ENCODE measurements around the gene TEX2.

The TEX2 gene

GRCh38 chr17:64219571-64219970, 43.5 kb downstream of the TEX2 start:
- Histone ChIP-seq H3K4me3 (ENCODE audit: low read depth, low read length) (no peak overlapping the region), H3K9me3 (ENCODE audit: control insufficient read depth, low read length) (no peaks in the 10 kb centered on the region), H3K4me2 (ENCODE audit: low read length) (no peak overlapping the region), H3K36me3 (ENCODE audit: control insufficient read depth, insufficient read depth, low read length) (no peaks in the 10 kb centered on the region), H3K27ac (no peak overlapping the region), H3K79me2 (peaks cover 58% of the 10 kb centered on the region), H2AFZ (no peak overlapping the region), H3K4me1 (peaks cover 26% of the 10 kb centered on the region), H3K9ac (no peak overlapping the region), H3K27me3 (ENCODE audit: control insufficient read depth, insufficient read depth, low read length) (no peaks in the 10 kb centered on the region)
- TF ChIP-seq CTCF (IDR thresholded peaks at IDR 0.05), result no peak

GRCh38 chr17:64218066-64218465, 45.0 kb downstream of the TEX2 start:
- Histone ChIP-seq H2AFZ (no peak overlapping the region), H3K4me2 (ENCODE audit: low read length) (no peak overlapping the region), H3K36me3 (ENCODE audit: control insufficient read depth, insufficient read depth, low read length) (no peaks in the 10 kb centered on the region), H3K4me1 (peaks cover 32% of the 10 kb centered on the region), H3K9ac (no peak overlapping the region), H3K79me2 (peaks cover 60% of the 10 kb centered on the region), H3K27me3 (ENCODE audit: control insufficient read depth, insufficient read depth, low read length) (no peaks in the 10 kb centered on the region), H3K9me3 (ENCODE audit: control insufficient read depth, low read length) (no peaks in the 10 kb centered on the region), H3K27ac (peak overlapping the region; percentile 83), H3K4me3 (ENCODE audit: low read depth, low read length) (no peak overlapping the region)
- no peak for TF ChIP-seq CTCF (IDR thresholded peaks at IDR 0.05)

GRCh38 chr17:64217249-64217691, 45.8 kb downstream of the TEX2 start:
- Histone ChIP-seq H3K9ac (no peak overlapping the region), H3K4me1 (peaks cover 32% of the 10 kb centered on the region), H3K27ac (peak overlapping the region; percentile 83), H2AFZ (peak overlapping the region; percentile 73), H3K4me3 (ENCODE audit: low read depth, low read length) (no peak overlapping the region), H3K36me3 (ENCODE audit: control insufficient read depth, insufficient read depth, low read length) (no peaks in the 10 kb centered on the region), H3K9me3 (ENCODE audit: control insufficient read depth, low read length) (no peaks in the 10 kb centered on the region), H3K4me2 (ENCODE audit: low read length) (peak overlapping the region; percentile 6), H3K79me2 (peaks cover 66% of the 10 kb centered on the region), H3K27me3 (ENCODE audit: control insufficient read depth, insufficient read depth, low read length) (no peaks in the 10 kb centered on the region)
- TF ChIP-seq CTCF (IDR thresholded peaks at IDR 0.05), result no peak

- peaks cover 66% of the 10 kb centered on the region for H3K79me2 ChIP-seq
- H3K4me1 ChIP-seq, result peaks cover 32% of the 10 kb centered on the region
- TF ChIP-seq CTCF (IDR thresholded peaks at IDR 0.05), result peak; percentile 57
- H3K9ac ChIP-seq, result peak overlapping the region; percentile 9
- H3K9me3 ChIP-seq (ENCODE audit: control insufficient read depth, low read length), result no peaks in the 10 kb centered on the region
- peak overlapping the region; percentile 83 for H3K27ac ChIP-seq
- no peaks in the 10 kb centered on the region for H3K36me3 ChIP-seq (ENCODE audit: control insufficient read depth, insufficient read depth, low read length)
- H3K4me3 ChIP-seq (ENCODE audit: low read depth, low read length), result no peak overlapping the region
- no peaks in the 10 kb centered on the region for H3K27me3 ChIP-seq (ENCODE audit: control insufficient read depth, insufficient read depth, low read length)
- no peak overlapping the region for H3K4me2 ChIP-seq (ENCODE audit: low read length)
- peak overlapping the region; percentile 73 for H2AFZ ChIP-seq
These were observed 46.5 kb downstream of the TEX2 start for GRCh38 chr17:64216338-64217248.
